BLaER1 treated with 17β-estradiol and CSF1 and Interleukin-3, amounts not matched to agents 10 nM and 100 nM (cell line): ENCODE measurements around the gene ZNF385C.

Experiments
- H3K27ac ChIP-seq, 11 experiments: shearing (Covaris generic); formaldehyde crosslinking; 2 replicates each; pipeline ENCODE4 v1.8.1; 2022
- H3K27me3 ChIP-seq, 11 experiments: shearing (Covaris generic); formaldehyde crosslinking; 2 replicates each; pipeline ENCODE4 v1.8.1; 2022
- H3K36me3 ChIP-seq, 11 experiments: shearing (Covaris generic); formaldehyde crosslinking; 2 replicates each; pipeline ENCODE4 v1.8.1; 2022
- H3K4me1 ChIP-seq, 10 experiments: shearing (Covaris generic); formaldehyde crosslinking; 2 replicates each; pipeline ENCODE4 v1.8.1; 2022
- H3K4me2 ChIP-seq, 11 experiments: shearing (Covaris generic); formaldehyde crosslinking; 2 replicates each; pipeline ENCODE4 v1.8.1; 2022
- H3K4me3 ChIP-seq, 10 experiments: shearing (Covaris generic); formaldehyde crosslinking; 2 replicates each; pipeline ENCODE4 v1.8.1; 2022
- H3K9ac ChIP-seq, 11 experiments: shearing (Covaris generic); formaldehyde crosslinking; 2 replicates each; pipeline ENCODE4 v1.8.1; 2022
- H3K9me3 ChIP-seq, 11 experiments: shearing (Covaris generic); formaldehyde crosslinking; replicated peaks in 1 of 11; 2 replicates each; pipeline ENCODE4 v1.8.1; 2022
- H4K20me1 ChIP-seq, 11 experiments: shearing (Covaris generic); formaldehyde crosslinking; 2 replicates each; pipeline ENCODE4 v1.8.1; 2022
- Cebpa-rat ChIP-seq, 11 experiments: shearing (Covaris generic); IDR thresholded peaks; 2 replicates each; pipeline ENCODE4 v1.8.1; 2022

The ZNF385C gene

GRCh38 chr17:42130310-42130936 lies 32.1 kb upstream of the ZNF385C start:
- Histone ChIP-seq H3K4me3 (peak overlapping the region in 1 of 10 experiments; percentile 30; a peak in 1 of 20 replicates), H3K9me3 (no peaks in the 10 kb centered on the region), H3K4me1 (peaks cover 48 to 86% (median 76%) of the 10 kb centered on the region in 10 experiments), H3K9ac (peak overlapping the region in 9 of 11 experiments; percentile 30 to 75 (median 55); a peak in 10 of 22 replicates), H3K27me3 (no peaks in the 10 kb centered on the region), H3K4me2 (peak overlapping the region in 9 of 11 experiments; percentile 79 to 95 (median 90); a peak in 18 of 22 replicates), H3K27ac (peak overlapping the region; percentile 48 to 90 (median 68); a peak in 20 of 22 replicates), H3K36me3 (peaks cover 64 to 81% (median 72%) of the 10 kb centered on the region in 11 experiments), H4K20me1 (peaks cover 7 to 89% (median 69%) of the 10 kb centered on the region in 11 experiments; a peak in 20 of 22 replicates)
- no peak for TF ChIP-seq Cebpa-rat (IDR thresholded peaks at IDR 0.05)

DNA sequence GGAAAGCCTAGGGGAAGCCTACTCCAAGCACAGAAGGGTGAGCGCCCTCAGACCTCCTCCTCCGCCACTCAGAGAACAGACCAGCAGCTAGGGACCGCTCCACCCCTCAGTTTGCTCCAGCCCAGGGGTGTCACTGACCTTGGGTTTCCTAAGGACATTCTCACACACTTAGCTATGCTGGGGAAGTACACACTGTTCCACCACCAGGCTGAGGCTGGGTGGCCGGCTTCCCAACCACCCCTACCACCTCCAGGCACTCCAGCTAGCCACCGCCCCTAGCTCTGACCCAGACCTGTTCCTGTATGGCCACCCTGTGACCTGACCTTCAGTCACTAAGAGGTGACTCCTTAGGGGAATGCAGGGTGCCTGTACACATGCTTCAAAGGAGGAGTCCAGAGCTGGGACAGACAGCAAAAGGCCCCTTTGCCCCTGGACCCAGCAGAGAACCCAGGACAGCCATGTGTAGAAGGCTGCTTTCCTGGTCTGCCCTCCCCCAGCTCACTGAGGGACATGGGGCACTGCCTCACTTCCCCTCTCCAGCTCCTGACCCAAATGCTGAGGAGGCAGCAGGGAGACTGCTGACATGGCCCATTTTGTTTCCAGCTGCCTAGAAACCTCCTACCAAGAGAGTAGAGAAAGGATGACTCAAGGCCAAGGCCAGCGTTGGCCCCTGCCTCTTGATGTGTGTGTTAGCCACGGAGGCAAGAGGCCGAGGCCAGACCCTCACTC lies 31.0 kb upstream of the ZNF385C start:
- Histone ChIP-seq H3K27me3 (no peaks in the 10 kb centered on the region), H3K27ac (peak overlapping the region; percentile 5 to 90 (median 68); a peak in 20 of 22 replicates), H3K4me2 (peak overlapping the region in 8 of 11 experiments; percentile 37 to 95 (median 90); a peak in 14 of 22 replicates), H3K4me3 (peak overlapping the region in 2 of 10 experiments; percentile 6 to 22; a peak in 3 of 20 replicates), H3K4me1 (peaks cover 36 to 74% (median 64%) of the 10 kb centered on the region in 10 experiments), H3K9me3 (no peaks in the 10 kb centered on the region), H3K9ac (peak overlapping the region in 9 of 11 experiments; percentile 27 to 77 (median 45); a peak in 12 of 22 replicates), H4K20me1 (peaks cover 7 to 78% (median 57%) of the 10 kb centered on the region in 11 experiments; a peak in 20 of 22 replicates), H3K36me3 (peaks cover 66 to 79% (median 71%) of the 10 kb centered on the region in 11 experiments)
- no peak for TF ChIP-seq Cebpa-rat (IDR thresholded peaks at IDR 0.05)

- H3K4me3 ChIP-seq: no peak overlapping the region
- 0 out of 22 replicates have a peak overlapping the region, but pooled peaks of 1 of the 11 experiments have one; percentile 92 for H3K4me2 ChIP-seq
- peaks cover 72 to 84% (median 80%) of the 10 kb centered on the region in 11 experiments for H3K36me3 ChIP-seq
- no peaks in the 10 kb centered on the region for H3K27me3 ChIP-seq
- TF ChIP-seq Cebpa-rat (IDR thresholded peaks at IDR 0.05): no peak
- peak overlapping the region in 1 of 11 experiments; percentile 12; a peak in 1 of 22 replicates for H3K9ac ChIP-seq
- H3K27ac ChIP-seq: no peak overlapping the region; a peak in 1 of 22 replicates
- peaks cover 17 to 56% (median 46%) of the 10 kb centered on the region in 10 experiments for H3K4me1 ChIP-seq
- H4K20me1 ChIP-seq: peaks cover 0 to 60% (median 39%) of the 10 kb centered on the region in 11 experiments; a peak in 20 of 22 replicates
- no peaks in the 10 kb centered on the region for H3K9me3 ChIP-seq
Observed at GRCh38 chr17:42127414-42127813, 29.1 kb upstream of the ZNF385C start.

GRCh38 chr17:42126836-42127235 lies 28.6 kb upstream of the ZNF385C start:
- Histone ChIP-seq H3K4me3 (no peak overlapping the region), H3K36me3 (peaks cover 76 to 89% (median 82%) of the 10 kb centered on the region in 11 experiments), H3K9me3 (no peaks in the 10 kb centered on the region), H3K4me1 (peaks cover 12 to 54% (median 41%) of the 10 kb centered on the region in 10 experiments), H3K9ac (peak overlapping the region in 1 of 11 experiments; percentile 12; a peak in 1 of 22 replicates), H3K27ac (no peak overlapping the region), H3K27me3 (no peaks in the 10 kb centered on the region), H3K4me2 (no peak overlapping the region), H4K20me1 (peaks cover 0 to 60% (median 33%) of the 10 kb centered on the region in 11 experiments; a peak in 19 of 22 replicates)
- TF ChIP-seq Cebpa-rat (IDR thresholded peaks at IDR 0.05): no peak

GRCh38 chr17:42125565-42125964 lies 27.3 kb upstream of the ZNF385C start:
- no peak overlapping the region for H3K9ac ChIP-seq
- peaks cover 7 to 49% (median 35%) of the 10 kb centered on the region in 10 experiments for H3K4me1 ChIP-seq
- no peaks in the 10 kb centered on the region for H3K9me3 ChIP-seq
- peaks cover 0 to 52% (median 21%) of the 10 kb centered on the region in 11 experiments; a peak in 16 of 22 replicates for H4K20me1 ChIP-seq
- no peaks in the 10 kb centered on the region for H3K27me3 ChIP-seq
- H3K36me3 ChIP-seq: peaks cover 70 to 82% (median 77%) of the 10 kb centered on the region in 11 experiments
- no peak overlapping the region for H3K4me3 ChIP-seq
- H3K4me2 ChIP-seq: no peak overlapping the region
- no peak for TF ChIP-seq Cebpa-rat (IDR thresholded peaks at IDR 0.05)
- no peak overlapping the region for H3K27ac ChIP-seq

- peaks cover 0 to 41% (median 12%) of the 10 kb centered on the region in 11 experiments; a peak in 13 of 22 replicates for H4K20me1 ChIP-seq
- 0 out of 22 replicates have a peak overlapping the region, but pooled peaks of 1 of the 11 experiments have one; percentile 37 for H3K9ac ChIP-seq
- no peak for TF ChIP-seq Cebpa-rat (IDR thresholded peaks at IDR 0.05)
- peaks cover 58 to 76% (median 66%) of the 10 kb centered on the region in 11 experiments for H3K36me3 ChIP-seq
- H3K4me2 ChIP-seq: no peak overlapping the region
- H3K27ac ChIP-seq: no peak overlapping the region
- H3K4me1 ChIP-seq: peaks cover 15 to 49% (median 35%) of the 10 kb centered on the region in 10 experiments
- no peaks in the 10 kb centered on the region for H3K9me3 ChIP-seq
- H3K4me3 ChIP-seq: no peak overlapping the region
- H3K27me3 ChIP-seq: no peaks in the 10 kb centered on the region
Observed at GRCh38 chr17:42124256-42124655, 26.0 kb upstream of the ZNF385C start.

- Histone ChIP-seq H3K27ac (peak within 1 kb of the TSS in 3 of 11 experiments; percentile 28 to 75 (median 36); a peak in 3 of 22 replicates), H3K4me2 (peak within 1 kb of the TSS in 10 of 11 experiments; percentile 50 to 90 (median 78); a peak in 17 of 22 replicates), H3K9me3 (no peaks in the 10 kb centered on the region), H3K36me3 (peaks cover 44 to 76% (median 55%) of the 10 kb centered on the region in 11 experiments), H3K4me1 (peaks cover 15 to 39% (median 26%) of the 10 kb centered on the region in 10 experiments), H3K4me3 (no peak within 1 kb of the TSS), H3K9ac (peak within 1 kb of the TSS in 5 of 11 experiments; percentile 11 to 81 (median 68); a peak in 5 of 22 replicates), H3K27me3 (no peaks in the 10 kb centered on the region), H4K20me1 (peaks cover 0 to 25% (median 2%) of the 10 kb centered on the region in 11 experiments; a peak in 8 of 22 replicates)
- TF ChIP-seq Cebpa-rat (IDR thresholded peaks at IDR 0.05): no peak
Observed at GRCh38 chr17:42122371-42123303, 24.4 kb upstream of the ZNF385C start, which contains the start of gene HSPB9. Gene HSPB9 (plus strand): TSS chr17:42122804. CDS start chr17:42122851, 47 bp downstream.
